HEK293 (cell line): ENCODE results near the gene NFE2L1.

ENCODE experiments used
- CTCF ChIA-PET: fragments of 350-600 bp; formaldehyde crosslinking; extraction: SDS; loops from one replicate; lab custom pipeline; 2021; ENCODE audit warnings: antibody characterized with exemption; lab: Yijun Ruan, JAX
- POLR2A ChIA-PET: fragments of 300-600 bp; formaldehyde crosslinking; extraction: SDS; loops from one replicate; lab custom pipeline; 2020; ENCODE audit warnings: antibody characterized with exemption, inconsistent platforms; lab: Yijun Ruan, JAX
- H3K27ac ChIP-seq: fragments of 200-500 bp; sonication (Bioruptor generic); 2 replicates; pipeline ENCODE4 v1.5.1; 2014; ENCODE audit warnings: low read depth, low read length, control low read depth, inconsistent platforms; ENCODE audit errors: extremely low read depth
- H3K36me3 ChIP-seq, 2 experiments: fragments of 200-500 bp in 1 of 2; sonication (Bioruptor generic) in 1 of 2; 1 replicate in 1 of 2; 2 replicates in 1 of 2; pipeline ENCODE4 v1.5.1; 2014 to 2017; ENCODE audit warnings: inconsistent platforms in 2 of 2, low read length in 2 of 2; ENCODE audit not compliant: control insufficient read depth in 2 of 2, insufficient read depth in 1 of 2
- H3K4me1 ChIP-seq: fragments of 200-500 bp; sonication (Bioruptor generic); 2 replicates; pipeline ENCODE4 v1.5.1; 2014; ENCODE audit warnings: mild to moderate bottlenecking, low read length, inconsistent platforms; ENCODE audit not compliant: control insufficient read depth, insufficient read depth
- H3K4me3 ChIP-seq: 2 replicates; pipeline ENCODE4 v1.5.1; 2011; ENCODE audit warnings: low read depth, mild to moderate bottlenecking, control low read depth, low read length, moderate library complexity
- H3K9me3 ChIP-seq: fragments of 200-500 bp; sonication (Bioruptor generic); 2 replicates; pipeline ENCODE4 v1.5.1; 2014; ENCODE audit warnings: low read depth, low read length, inconsistent platforms; ENCODE audit not compliant: control insufficient read depth, insufficient read depth
- KLF10 ChIP-seq: fragments of 450-650 bp; IDR thresholded peaks from 2 replicates; pipeline ENCODE4 v1.5.1; 2018; ENCODE audit warnings: missing biosample characterization, mild to moderate bottlenecking, missing genetic modification characterization
- MZF1 ChIP-seq: fragments of 450-650 bp; formaldehyde crosslinking; IDR thresholded peaks from 2 replicates; pipeline ENCODE4 v1.5.1; 2017; ENCODE audit warnings: missing biosample characterization, missing genetic modification characterization, borderline replicate concordance
- PRDM2 ChIP-seq: fragments of 450-650 bp; formaldehyde crosslinking; IDR thresholded peaks from 2 replicates; pipeline ENCODE4 v1.5.1; 2016; ENCODE audit warnings: missing biosample characterization, missing genetic modification characterization, borderline replicate concordance
- PRDM4 ChIP-seq: fragments of 450-650 bp; formaldehyde crosslinking; IDR thresholded peaks from 2 replicates; pipeline ENCODE4 v1.5.1; 2017; ENCODE audit warnings: missing biosample characterization, missing genetic modification characterization
- REST ChIP-seq: fragments of 450-650 bp; formaldehyde crosslinking; IDR thresholded peaks from 2 replicates; pipeline ENCODE4 v1.5.1; 2016; ENCODE audit warnings: missing biosample characterization, missing genetic modification characterization
- SALL2 ChIP-seq: fragments of 450-650 bp; formaldehyde crosslinking; IDR thresholded peaks from 2 replicates; pipeline ENCODE4 v1.5.0; 2017; ENCODE audit warnings: missing biosample characterization, mild to moderate bottlenecking, missing genetic modification characterization, borderline replicate concordance
- ZBTB1 ChIP-seq: fragments of 450-650 bp; formaldehyde crosslinking; IDR thresholded peaks from 2 replicates; pipeline ENCODE4 v1.5.1; 2016; ENCODE audit warnings: missing biosample characterization, missing genetic modification characterization
- ZBTB7A ChIP-seq: fragments of 450-650 bp; formaldehyde crosslinking; IDR thresholded peaks from 2 replicates; pipeline ENCODE4 v1.5.1; 2016; ENCODE audit warnings: low read depth, missing biosample characterization, missing genetic modification characterization
- ZFP37 ChIP-seq: fragments of 450-650 bp; formaldehyde crosslinking; IDR thresholded peaks from 2 replicates; pipeline ENCODE4 v1.5.1; 2016; ENCODE audit warnings: missing biosample characterization, missing genetic modification characterization
- ZNF184 ChIP-seq: fragments of 450-650 bp; IDR thresholded peaks from 2 replicates; pipeline ENCODE4 v1.5.1; 2018; ENCODE audit warnings: missing biosample characterization, mild to moderate bottlenecking, missing genetic modification characterization
- ZNF202 ChIP-seq: fragments of 450-650 bp; formaldehyde crosslinking; IDR thresholded peaks from 2 replicates; pipeline ENCODE4 v1.5.1; 2016; ENCODE audit warnings: missing biosample characterization, missing genetic modification characterization, borderline replicate concordance
- ZNF214 ChIP-seq: fragments of 450-650 bp; formaldehyde crosslinking; IDR thresholded peaks from 2 replicates; pipeline ENCODE4 v1.5.1; 2017; ENCODE audit warnings: missing biosample characterization, mild to moderate bottlenecking, missing genetic modification characterization, borderline replicate concordance
- ZNF280C ChIP-seq: fragments of 450-650 bp; formaldehyde crosslinking; IDR thresholded peaks from 2 replicates; pipeline ENCODE4 v1.5.1; 2016; ENCODE audit warnings: missing biosample characterization, missing genetic modification characterization
- ZNF404 ChIP-seq: fragments of 450-650 bp; formaldehyde crosslinking; IDR thresholded peaks from 2 replicates; pipeline ENCODE4 v1.5.1; 2017; ENCODE audit warnings: missing biosample characterization, missing genetic modification characterization
- ZNF513 ChIP-seq: fragments of 450-650 bp; IDR thresholded peaks from 2 replicates; pipeline ENCODE4 v1.5.1; 2018; ENCODE audit warnings: missing biosample characterization, missing genetic modification characterization
- ZNF521 ChIP-seq: fragments of 450-650 bp; formaldehyde crosslinking; IDR thresholded peaks from 2 replicates; pipeline ENCODE4 v1.5.1; 2017; ENCODE audit warnings: missing biosample characterization, mild to moderate bottlenecking, missing genetic modification characterization
- ZNF670 ChIP-seq: fragments of 450-650 bp; formaldehyde crosslinking; IDR thresholded peaks from 2 replicates; pipeline ENCODE4 v1.5.1; 2016; ENCODE audit warnings: missing biosample characterization, missing genetic modification characterization, low read depth
- ZNF707 ChIP-seq: fragments of 450-650 bp; formaldehyde crosslinking; IDR thresholded peaks from 2 replicates; pipeline ENCODE4 v1.5.1; 2016; ENCODE audit warnings: missing biosample characterization, missing genetic modification characterization

The NFE2L1 gene

GRCh38 chr17:48059125-48059668 is 11.0 kb downstream of the NFE2L1 start:
- ChIA-PET CTCF (interaction anchor here (0.6 to 2.3 kb wide), 5 partner anchors 9 to 140 kb away, joined by 3 to 12 read pairs (median 7); no protein-coding TSS in a partner anchor), POLR2A (interaction anchor here (5.4 kb wide), 1 partner anchor 11 kb away, joined by 51 read pairs; the partner anchor contains the start of gene NFE2L1)
- no peaks in the 10 kb centered on the region for H3K9me3 ChIP-seq
- H3K4me3 ChIP-seq = no peak overlapping the region
- H3K4me1 ChIP-seq = peaks cover 5% of the 10 kb centered on the region; the same call in 1 of the 2 replicates
- TF ChIP-seq MZF1 (tag by site-specific recombination) (no peak), ZNF513 (tag by site-specific recombination) (no peak), PRDM4 (no peak), ZNF280C (tag by site-specific recombination) (no peak), ZBTB1 (tag by site-specific recombination) (no peak), ZBTB7A (tag by site-specific recombination) (no peak), ZNF184 (no peak), ZFP37 (tag by site-specific recombination) (no peak), ZNF707 (tag by site-specific recombination) (no peak), ZNF670 (tag by site-specific recombination) (no peak), SALL2 (tag by site-specific recombination) (no peak), REST (tag by site-specific recombination) (no peak), PRDM2 (tag by site-specific recombination) (no peak), ZNF404 (tag by site-specific recombination) (no peak), ZNF214 (tag by site-specific recombination) (no peak), KLF10 (tag by site-specific recombination) (no peak), ZNF202 (tag by site-specific recombination) (no peak), ZNF521 (tag by site-specific recombination) (no peak)
- peaks cover 48 to 90% of the 10 kb centered on the region in 2 experiments for H3K36me3 ChIP-seq
- no peak overlapping the region for H3K27ac ChIP-seq
